Keratinocyte (primary cell): ENCODE results near the gene ZBTB46. TPM values are rescaled to one million over a fixed set of nuclear protein-coding genes. Genes with fewer than 3 reads are reported as not detected.

Experiments used
- DNase-seq: peaks from one replicate; pipeline ENCODE4 v3.0.0-alpha.2; 2011; ENCODE audit warnings: low read depth, missing footprints, low spot score
- FAIRE-seq: peaks from 2 replicates; lab custom pipeline; 2011; peaks lifted over from hg19 to GRCh38; lab: Jason Lieb, UNC
- H2AFZ ChIP-seq: 2 replicates; pipeline ENCODE4 v1.6.0; 2012; ENCODE audit warnings: low read length, control low read depth, inconsistent platforms; ENCODE audit not compliant: control insufficient read depth
- H3K27ac ChIP-seq: 2 replicates; pipeline ENCODE4 v1.5.1; 2011; ENCODE audit warnings: low read length; ENCODE audit not compliant: control insufficient read depth, insufficient read depth
- H3K27me3 ChIP-seq: 3 replicates; pipeline ENCODE4 v1.6.0; 2011; ENCODE audit warnings: low read length; ENCODE audit not compliant: control insufficient read depth, insufficient read depth; ENCODE audit errors: extremely low read depth
- H3K36me3 ChIP-seq, 2 experiments: 2 replicates in 1 of 2; 3 replicates in 1 of 2; pipeline ENCODE4 v1.5.1; 2011; ENCODE audit warnings: low read length in 2 of 2, mild to moderate bottlenecking in 1 of 2; ENCODE audit not compliant: control insufficient read depth in 2 of 2, insufficient read depth in 2 of 2; ENCODE audit errors: extremely low read depth in 1 of 2
- H3K4me1 ChIP-seq: 3 replicates; pipeline ENCODE4 v1.5.1; 2011; ENCODE audit warnings: low read length; ENCODE audit not compliant: control insufficient read depth, insufficient read depth; ENCODE audit errors: extremely low read depth
- H3K4me2 ChIP-seq: 3 replicates; pipeline ENCODE4 v1.6.0; 2011; ENCODE audit warnings: low read depth, low read length; ENCODE audit not compliant: control insufficient read depth, insufficient read depth; ENCODE audit errors: extremely low read depth
- H3K4me3 ChIP-seq, 3 experiments: fragments of 200-600 bp in 1 of 3; sonication (generic) in 1 of 3; 2 replicates in 2 of 3; 3 replicates in 1 of 3; pipeline ENCODE4 v1.5.1; 2011 to 2016; ENCODE audit warnings: low read length in 3 of 3, mild to moderate bottlenecking in 3 of 3, control low read depth in 2 of 3, inconsistent platforms in 1 of 3, low read depth in 1 of 3, mixed read lengths in 1 of 3, mixed run types in 1 of 3, moderate library complexity in 1 of 3; ENCODE audit not compliant: control insufficient read depth in 2 of 3, insufficient read depth in 2 of 3; ENCODE audit errors: extremely low read depth in 1 of 3
- H3K79me2 ChIP-seq: 2 replicates; pipeline ENCODE4 v1.6.0; 2012; ENCODE audit warnings: low read length; ENCODE audit not compliant: control insufficient read depth, insufficient read depth
- H3K9ac ChIP-seq: 3 replicates; pipeline ENCODE4 v1.6.0; 2011; ENCODE audit warnings: low read length; ENCODE audit not compliant: control insufficient read depth, insufficient read depth; ENCODE audit errors: extremely low read depth
- H3K9me1 ChIP-seq: 3 replicates; pipeline ENCODE4 v1.6.0; 2011; ENCODE audit warnings: low read length; ENCODE audit not compliant: control insufficient read depth, insufficient read depth; ENCODE audit errors: extremely low read depth
- H3K9me3 ChIP-seq: 2 replicates; pipeline ENCODE4 v1.5.1; 2012; ENCODE audit warnings: low read depth, low read length; ENCODE audit not compliant: control insufficient read depth
- H4K20me1 ChIP-seq: 3 replicates; pipeline ENCODE4 v1.6.0; 2011; ENCODE audit warnings: low read length; ENCODE audit not compliant: control insufficient read depth, insufficient read depth; ENCODE audit errors: extremely low read depth
- EZH2 ChIP-seq: IDR thresholded peaks from one replicate; pipeline ENCODE4 v1.6.1; 2012; ENCODE audit warnings: inconsistent platforms, mild to moderate bottlenecking, low read length, moderate library complexity
- dilution Hi-C: fragments of 300-500 bp; cut with MboI; formaldehyde crosslinking; loops from one replicate; pipeline ENCODE4 v1.7.0; 2020; ENCODE audit warnings: low sequenced_read_pairs; ENCODE audit not compliant: extremely low pct_ligation_motif_present
- polyA plus RNA-seq, 5 experiments: library from polyadenylated mRNA; depleted of rRNA in 3 of 5; stranded (reverse) in 3 of 5; stranded (forward) in 1 of 5; unstranded in 1 of 5; fragments of >200 nt; gene quantifications; 1 replicate in 1 of 5; 2 replicates in 3 of 5; 3 replicates in 1 of 5; pipeline versions ENCODE4 v1.2.1 to v1.2.3, GENCODE V29; 2011 to 2012; ENCODE audit warnings: missing spikeins in 2 of 5, low read depth in 1 of 5, low replicate concordance in 1 of 5
- TF ChIP-seq, protein P1 (sequence below), 3 experiments: IDR thresholded peaks in 1 of 3; conservative IDR thresholded peaks in 1 of 3; optimal IDR thresholded peaks in 1 of 3; 2 replicates in 2 of 3; 3 replicates in 1 of 3; pipeline versions ENCODE3 to v1.5.1; 2011; ENCODE audit warnings: low read length in 3 of 3, mild to moderate bottlenecking in 3 of 3, moderate library complexity in 2 of 3, control low read depth in 1 of 3, inconsistent platforms in 1 of 3; ENCODE audit not compliant: insufficient read depth in 2 of 3; ENCODE audit errors: extremely low read depth in 1 of 3

Gene ZBTB46
- polyA plus RNA-seq, 1 donor (not counting 4 experiments of a cell fraction or from before 2014, with no cell fraction given), result 0.12 TPM

DNA sequence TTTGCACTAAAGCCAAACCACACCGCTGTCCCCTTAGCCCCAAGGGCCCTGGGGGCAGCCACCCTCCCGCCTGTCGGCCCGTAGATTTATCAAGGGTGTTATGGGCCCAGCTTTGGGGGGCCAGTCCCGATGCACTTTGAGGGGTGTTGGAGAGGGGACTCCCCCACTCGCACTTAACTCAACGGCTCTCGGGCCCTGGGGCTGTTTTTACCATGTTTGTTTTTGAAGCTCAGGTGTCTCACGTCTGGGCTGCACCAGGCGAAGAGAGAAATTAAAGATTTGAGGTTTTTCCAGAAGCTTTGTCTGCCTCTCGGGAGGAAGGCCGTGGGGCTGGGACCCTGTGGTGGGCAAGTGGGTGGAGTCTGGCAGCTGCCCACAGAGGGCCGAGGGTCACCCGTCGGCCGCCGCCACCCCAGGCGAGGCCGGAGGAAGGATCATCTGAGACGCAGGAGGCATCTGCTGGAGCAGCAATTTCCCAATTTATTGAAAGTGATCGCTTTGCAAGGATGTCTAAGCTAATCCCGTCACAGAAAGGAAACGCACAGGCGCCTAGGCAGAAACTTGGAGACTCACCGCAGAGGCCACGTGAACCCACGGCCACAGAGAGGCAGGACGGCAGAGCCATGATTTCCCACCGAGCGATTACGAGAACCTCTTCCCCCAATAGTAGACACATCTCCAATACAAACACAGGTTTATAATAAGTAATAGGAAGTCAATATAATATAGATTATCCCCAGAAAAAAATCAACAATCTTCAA is 87.7 kb downstream of the ZBTB46 start:
- no peaks in the 10 kb centered on the region for H3K9me1 ChIP-seq
- no peaks in the 10 kb centered on the region for H4K20me1 ChIP-seq
- H3K9me3 ChIP-seq, result no peaks in the 10 kb centered on the region
- H3K27ac ChIP-seq, result no peak overlapping the region
- peaks cover 2 to 7% of the 10 kb centered on the region in 2 experiments for H3K36me3 ChIP-seq
- DNase-seq (no peak), FAIRE-seq (no peak)
- peaks cover 15% of the 10 kb centered on the region for H3K4me1 ChIP-seq
- no peaks in the 10 kb centered on the region for H3K27me3 ChIP-seq
- H3K9ac ChIP-seq, result no peak overlapping the region
- TF ChIP-seq EZH2, result no peak
- TF ChIP-seq, protein P1, sequence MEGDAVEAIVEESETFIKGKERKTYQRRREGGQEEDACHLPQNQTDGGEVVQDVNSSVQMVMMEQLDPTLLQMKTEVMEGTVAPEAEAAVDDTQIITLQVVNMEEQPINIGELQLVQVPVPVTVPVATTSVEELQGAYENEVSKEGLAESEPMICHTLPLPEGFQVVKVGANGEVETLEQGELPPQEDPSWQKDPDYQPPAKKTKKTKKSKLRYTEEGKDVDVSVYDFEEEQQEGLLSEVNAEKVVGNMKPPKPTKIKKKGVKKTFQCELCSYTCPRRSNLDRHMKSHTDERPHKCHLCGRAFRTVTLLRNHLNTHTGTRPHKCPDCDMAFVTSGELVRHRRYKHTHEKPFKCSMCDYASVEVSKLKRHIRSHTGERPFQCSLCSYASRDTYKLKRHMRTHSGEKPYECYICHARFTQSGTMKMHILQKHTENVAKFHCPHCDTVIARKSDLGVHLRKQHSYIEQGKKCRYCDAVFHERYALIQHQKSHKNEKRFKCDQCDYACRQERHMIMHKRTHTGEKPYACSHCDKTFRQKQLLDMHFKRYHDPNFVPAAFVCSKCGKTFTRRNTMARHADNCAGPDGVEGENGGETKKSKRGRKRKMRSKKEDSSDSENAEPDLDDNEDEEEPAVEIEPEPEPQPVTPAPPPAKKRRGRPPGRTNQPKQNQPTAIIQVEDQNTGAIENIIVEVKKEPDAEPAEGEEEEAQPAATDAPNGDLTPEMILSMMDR (optimal IDR thresholded peaks at IDR 0.05 in 1 of 3, IDR thresholded peaks at IDR 0.05 in 1 of 3, conservative IDR thresholded peaks at IDR 0.05 in 1 of 3; ENCODE audit: extremely low read depth in 1 of 3, insufficient read depth in 2 of 3, low read length in 3 of 3), result no peak
- no peak overlapping the region for H3K4me3 ChIP-seq
- H2AFZ ChIP-seq, result no peak overlapping the region
- dilution Hi-C loops, result no loop called here
- no peak overlapping the region for H3K4me2 ChIP-seq
- no peaks in the 10 kb centered on the region for H3K79me2 ChIP-seq

DNA sequence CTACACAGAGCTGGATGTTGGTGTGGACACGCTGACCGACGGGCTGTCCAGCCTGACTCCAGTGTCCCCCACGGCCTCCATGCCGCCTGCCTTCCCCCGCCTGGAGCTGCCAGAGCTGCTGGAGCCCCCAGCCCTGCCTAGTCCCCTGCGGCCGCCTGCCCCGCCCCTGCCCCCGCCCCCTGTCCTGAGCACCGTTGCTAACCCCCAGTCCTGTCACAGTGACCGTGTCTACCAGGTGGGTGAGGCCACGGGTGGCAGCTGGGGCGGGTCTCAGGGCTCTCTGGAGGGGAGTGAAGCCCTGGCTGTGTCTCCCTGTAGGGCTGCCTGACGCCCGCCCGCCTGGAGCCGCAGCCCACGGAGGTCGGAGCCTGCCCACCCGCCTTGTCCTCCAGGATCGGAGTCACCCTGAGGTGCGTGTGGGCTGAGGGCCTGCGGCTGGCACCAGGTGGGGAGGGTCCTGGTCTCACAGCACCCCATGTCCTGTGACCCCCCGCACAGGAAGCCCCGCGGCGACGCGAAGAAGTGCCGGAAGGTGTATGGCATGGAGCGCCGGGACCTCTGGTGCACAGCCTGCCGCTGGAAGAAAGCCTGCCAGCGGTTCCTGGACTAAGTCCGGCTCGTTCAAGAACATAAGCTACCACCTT is 88.6 kb downstream of the ZBTB46 start:
- Histone ChIP-seq H3K79me2 (no peaks in the 10 kb centered on the region), H2AFZ (no peak overlapping the region), H3K4me2 (no peak overlapping the region), H3K9me1 (no peaks in the 10 kb centered on the region), H3K9ac (no peak overlapping the region), H3K27me3 (no peaks in the 10 kb centered on the region), H3K36me3 (peaks cover 2 to 7% of the 10 kb centered on the region in 2 experiments), H3K4me1 (peaks cover 18% of the 10 kb centered on the region), H4K20me1 (no peaks in the 10 kb centered on the region), H3K27ac (no peak overlapping the region), H3K9me3 (no peaks in the 10 kb centered on the region), H3K4me3 (no peak overlapping the region)
- DNase-seq (no peak), FAIRE-seq (no peak)
- dilution Hi-C loops, result no loop called here
- TF ChIP-seq EZH2, result no peak
- TF ChIP-seq, protein P1 (optimal IDR thresholded peaks at IDR 0.05 in 1 of 3, IDR thresholded peaks at IDR 0.05 in 1 of 3, conservative IDR thresholded peaks at IDR 0.05 in 1 of 3; ENCODE audit: extremely low read depth in 1 of 3, insufficient read depth in 2 of 3, low read length in 3 of 3), result no peak
